Psoas muscle (tissue), 8 donors: Measurements from ENCODE around the gene TMEM190. TPM values are rescaled to one million over a fixed set of nuclear protein-coding genes. Genes with fewer than 3 reads are reported as not detected.

ENCODE experiments used
- ATAC-seq, 4 donors: fragments of 200-7000 bp; cut with Tn5 transposase; one replicate each; pipeline ENCODE4 v1.9.1; 2020; ENCODE audit warnings: moderate library complexity in 3 of 4, mild to moderate bottlenecking in 2 of 4
- DNase-seq, 2 donors: peaks; one replicate each; pipeline ENCODE4 v3.0.0-alpha.2; 2020
- H3K27ac ChIP-seq: fragments of 200-600 bp; one replicate; pipeline ENCODE4 v1.8.0; 2022
- H3K27me3 ChIP-seq, 3 donors: fragments of 200-600 bp in 1 of 3; one replicate each; pipeline versions ENCODE4 v1.6.1 to v1.8.0; 2013 to 2022; ENCODE audit warnings: low read length in 2 of 3, mild to moderate bottlenecking in 2 of 3, moderate library complexity in 1 of 3; ENCODE audit not compliant: insufficient read depth in 3 of 3
- H3K36me3 ChIP-seq, 2 donors: fragments of 200-600 bp in 1 of 2; one replicate each; pipeline versions ENCODE4 v1.6.1 to v1.8.0; 2013 to 2022; ENCODE audit warnings: low read depth in 1 of 2, mild to moderate bottlenecking in 1 of 2, moderate library complexity in 1 of 2; ENCODE audit not compliant: insufficient read depth in 1 of 2
- H3K4me1 ChIP-seq: fragments of 200-600 bp; one replicate; pipeline ENCODE4 v1.8.0; 2022
- H3K4me3 ChIP-seq: fragments of 200-600 bp; one replicate; pipeline ENCODE4 v1.8.0; 2022; ENCODE audit warnings: mild to moderate bottlenecking
- H3K9me3 ChIP-seq: fragments of 200-600 bp; one replicate; pipeline ENCODE4 v1.8.0; 2022
- CTCF ChIP-seq: fragments of 200-600 bp; IDR thresholded peaks from one replicate; pipeline ENCODE4 v1.8.0; 2022; ENCODE audit warnings: antibody characterized with exemption
- WGBS, 3 donors: extraction: QIAGEN DNeasy Blood & Tissue Kit; methylation state at CpG; one replicate each; pipeline versions ENCODE4 v1.1.6 to v1.1.7; 2013; 5-methylcytosine and 5-hydroxymethylcytosine counted together
- intact Hi-C, 2 donors: fragments of 100-400 bp; cut with DNase I; formaldehyde crosslinking; loops; one replicate each; pipeline versions ENCODE4 v1.11.0 to v1.14.2; 2022
- polyA plus RNA-seq, 3 donors: library from polyadenylated mRNA; stranded (reverse); fragments of 200-250 nt; gene quantifications; one replicate each; pipeline ENCODE4 v1.2.3, GENCODE V29; 2013
- total RNA-seq, 4 donors: library from RNA; stranded (reverse); fragmentation: NEBNext Ultra II Directional in 2 of 4; extraction: Animal tissue kit (Norgen Biotek cat#: 25700) in 2 of 4; gene quantifications; one replicate each; pipeline versions ENCODE4 v1.2.1 to v1.2.4, GENCODE V29; 2021 to 2023
- donor health status: healthy with polysubstance abuse.
- donor health status: DM: no; HTN: no; CAD: no; lungs with moderate emphysema.
- donor health status: Bipolar disorder and iron deficiency.
- donor health status: healthy.
- donor health status: DM: yes; HTN: yes; CAD: no.
- donor health status: DM: no; HTN: no; CAD: no.
- donor health status: DM: no; HTN: no; CAD: no.
- donor health status: DM: yes; HTN: yes; CAD: no.

The TMEM190 gene
- total and polyA plus RNA-seq, 7 donors = not detected

- Histone ChIP-seq H3K4me3 (no peak overlapping the region), H3K4me1 (no peaks in the 10 kb centered on the region), H3K36me3 (no peaks in the 10 kb centered on the region), H3K27me3 (peaks cover 0 to 42% (median 6%) of the 10 kb centered on the region in 3 donors), H3K27ac (no peak overlapping the region), H3K9me3 (no peaks in the 10 kb centered on the region)
- no peak for ATAC-seq
- 55 to 57% (median 57%) methylated on average over 13 of the region's 13 CpGs for WGBS, 3 donors
- DNase-seq = peak in 1 of 2 donors; percentile 6
- intact Hi-C loops = no loop called here
- no peak for TF ChIP-seq CTCF
These were observed 46.8 kb downstream of the TMEM190 start for GRCh38 chr19:55423225-55424005.

- 39 to 51% (median 51%) methylated on average over 3 of the region's 3 CpGs for WGBS, 3 donors
- Histone ChIP-seq H3K4me3 (no peak overlapping the region), H3K27ac (no peak overlapping the region), H3K36me3 (no peaks in the 10 kb centered on the region), H3K4me1 (no peaks in the 10 kb centered on the region), H3K27me3 (peaks cover 0 to 53% (median 7%) of the 10 kb centered on the region in 3 donors), H3K9me3 (no peaks in the 10 kb centered on the region)
- intact Hi-C loops = no loop called here
- DNase-seq (peak in 1 of 2 donors; percentile 12), ATAC-seq (no peak)
- TF ChIP-seq CTCF = no peak
These were observed 47.9 kb downstream of the TMEM190 start for GRCh38 chr19:55424518-55424917.

GRCh38 chr19:55426042-55426441 lies 49.4 kb downstream of the TMEM190 start:
- no peak overlapping the region for H3K4me3 ChIP-seq
- ATAC-seq = no peak
- H3K4me1 ChIP-seq = no peaks in the 10 kb centered on the region
- no peak for TF ChIP-seq CTCF
- 26 to 38% (median 29%) methylated on average over 2 of the region's 2 CpGs for WGBS, 3 donors
- H3K27ac ChIP-seq = no peak overlapping the region
- no peaks in the 10 kb centered on the region for H3K9me3 ChIP-seq
- H3K36me3 ChIP-seq = no peaks in the 10 kb centered on the region
- DNase-seq = no peak
- peaks cover 0 to 57% (median 9%) of the 10 kb centered on the region in 3 donors for H3K27me3 ChIP-seq
- intact Hi-C loops = no loop called here

Other genes with a start within 250 kb of the TMEM190 start
- gene TNNT1, start 227.6 kb upstream of the TMEM190 start, total RNA-seq = 1,000 to 10,000 TPM; 7,142 to 9,723 (median 8,305) TPM
- over 10,000 TPM in 2 of 3 donors, 1,000 to 10,000 TPM in 1; 4,522 to 12,694 (median 10,175) TPM for gene TNNT1, start 227.6 kb upstream of the TMEM190 start, polyA plus RNA-seq
- 10 to 100 TPM in 1 of 4 donors, 1 to 10 TPM in 3; 5.0 to 16.2 (median 7.4) TPM for gene TNNI3, start 219.1 kb upstream of the TMEM190 start, total RNA-seq
- gene TNNI3, start 219.1 kb upstream of the TMEM190 start, polyA plus RNA-seq = 10 to 100 TPM; 13.4 to 17.4 (median 15.2) TPM
- gene DNAAF3, start 210.2 kb upstream of the TMEM190 start, total RNA-seq = not detected
- gene DNAAF3, start 210.2 kb upstream of the TMEM190 start, polyA plus RNA-seq = under 1 TPM; 0.06 to 0.47 (median 0.34) TPM
- not detected for gene SYT5, start 196.5 kb upstream of the TMEM190 start, total RNA-seq
- under 1 TPM in 2 of 3 donors, not detected in 1; 0.03 to 0.13 TPM for gene SYT5, start 196.5 kb upstream of the TMEM190 start, polyA plus RNA-seq
- under 1 TPM in 3 of 4 donors, not detected in 1; 0.15 to 0.18 (median 0.17) TPM for gene PTPRH, start 167.3 kb upstream of the TMEM190 start, total RNA-seq
- under 1 TPM; 0.04 to 0.12 (median 0.05) TPM for gene PTPRH, start 167.3 kb upstream of the TMEM190 start, polyA plus RNA-seq
- 1 to 10 TPM; 2.0 to 2.4 (median 2.3) TPM for gene TMEM86B, start 148.1 kb upstream of the TMEM190 start, total RNA-seq
- gene TMEM86B, start 148.1 kb upstream of the TMEM190 start, polyA plus RNA-seq = 1 to 10 TPM in 2 of 3 donors, under 1 TPM in 1; 0.68 to 2.1 (median 1.2) TPM
- 10 to 100 TPM; 38.1 to 51.8 (median 43.9) TPM for gene PPP6R1, start 117.8 kb upstream of the TMEM190 start, total RNA-seq
- gene PPP6R1, start 117.8 kb upstream of the TMEM190 start, polyA plus RNA-seq = 10 to 100 TPM; 27.9 to 72.3 (median 50.0) TPM
- 10 to 100 TPM; 23.0 to 34.0 (median 28.6) TPM for gene HSPBP1, start 96.7 kb upstream of the TMEM190 start, total RNA-seq
- 10 to 100 TPM; 41.8 to 98.2 (median 65.6) TPM for gene HSPBP1, start 96.7 kb upstream of the TMEM190 start, polyA plus RNA-seq
- gene BRSK1, start 92.8 kb upstream of the TMEM190 start, total RNA-seq = 1 to 10 TPM in 2 of 4 donors, under 1 TPM in 2; 0.77 to 1.1 (median 0.92) TPM
- under 1 TPM; 0.14 to 0.64 (median 0.53) TPM for gene BRSK1, start 92.8 kb upstream of the TMEM190 start, polyA plus RNA-seq
- 1 to 10 TPM in 1 of 4 donors, under 1 TPM in 3; 0.38 to 1.1 (median 0.57) TPM for gene TMEM150B, start 51.5 kb upstream of the TMEM190 start, total RNA-seq
- gene TMEM150B, start 51.5 kb upstream of the TMEM190 start, polyA plus RNA-seq = under 1 TPM; 0.08 to 0.30 (median 0.23) TPM
- 1 to 10 TPM; 3.9 to 5.7 (median 4.6) TPM for gene KMT5C, start 37.0 kb upstream of the TMEM190 start, total RNA-seq
- gene KMT5C, start 37.0 kb upstream of the TMEM190 start, polyA plus RNA-seq = 1 to 10 TPM; 1.8 to 2.6 (median 2.4) TPM
- gene COX6B2, start 22.1 kb upstream of the TMEM190 start, total RNA-seq = not detected
- under 1 TPM in 1 of 3 donors, not detected in 2; 0.04 TPM for gene COX6B2, start 22.1 kb upstream of the TMEM190 start, polyA plus RNA-seq
- gene GARIN5B, start 13.6 kb upstream of the TMEM190 start, total RNA-seq = not detected
- not detected for gene GARIN5B, start 13.6 kb upstream of the TMEM190 start, polyA plus RNA-seq
- gene IL11, start 6.4 kb upstream of the TMEM190 start, total RNA-seq = not detected
- gene IL11, start 6.4 kb upstream of the TMEM190 start, polyA plus RNA-seq = under 1 TPM in 1 of 3 donors, not detected in 2; 0.06 TPM
- 1 to 10 TPM in 2 of 4 donors, under 1 TPM in 2; 0.28 to 2.9 (median 0.91) TPM for gene TMEM238, start 7.5 kb downstream of the TMEM190 start, total RNA-seq
- gene TMEM238, start 7.5 kb downstream of the TMEM190 start, polyA plus RNA-seq = under 1 TPM in 2 of 3 donors, not detected in 1; 0.10 to 0.17 TPM
- 100 to 1,000 TPM; 548 to 810 (median 665) TPM for gene RPL28, start 9.1 kb downstream of the TMEM190 start, total RNA-seq
- 1,000 to 10,000 TPM in 1 of 3 donors, 100 to 1,000 TPM in 2; 547 to 1,362 (median 786) TPM for gene RPL28, start 9.1 kb downstream of the TMEM190 start, polyA plus RNA-seq
- 10 to 100 TPM; 15.4 to 26.7 (median 21.2) TPM for gene UBE2S, start 31.0 kb downstream of the TMEM190 start, total RNA-seq
- gene UBE2S, start 31.0 kb downstream of the TMEM190 start, polyA plus RNA-seq = 10 to 100 TPM in 2 of 3 donors, 1 to 10 TPM in 1; 5.6 to 22.8 (median 16.6) TPM
- gene SHISA7, start 66.5 kb downstream of the TMEM190 start, total RNA-seq = not detected
- under 1 TPM in 1 of 3 donors, not detected in 2; 0.01 TPM for gene SHISA7, start 66.5 kb downstream of the TMEM190 start, polyA plus RNA-seq
- 10 to 100 TPM; 32.0 to 78.0 (median 48.1) TPM for gene ISOC2, start 84.8 kb downstream of the TMEM190 start, total RNA-seq
- 100 to 1,000 TPM in 2 of 3 donors, 10 to 100 TPM in 1; 78.7 to 177 (median 109) TPM for gene ISOC2, start 84.8 kb downstream of the TMEM190 start, polyA plus RNA-seq
- not detected for gene C19orf85, start 87.9 kb downstream of the TMEM190 start, total RNA-seq
- not detected for gene C19orf85, start 87.9 kb downstream of the TMEM190 start, polyA plus RNA-seq
- 10 to 100 TPM in 2 of 4 donors, 1 to 10 TPM in 2; 5.9 to 14.3 (median 11.5) TPM for gene ZNF628, start 99.8 kb downstream of the TMEM190 start, total RNA-seq
- 10 to 100 TPM; 11.8 to 12.4 (median 12.2) TPM for gene ZNF628, start 99.8 kb downstream of the TMEM190 start, polyA plus RNA-seq
- gene NAT14, start 108.4 kb downstream of the TMEM190 start, total RNA-seq = 1 to 10 TPM; 2.6 to 6.3 (median 4.5) TPM
- gene NAT14, start 108.4 kb downstream of the TMEM190 start, polyA plus RNA-seq = 1 to 10 TPM; 2.0 to 4.2 (median 3.6) TPM
- gene SSC5D, start 111.6 kb downstream of the TMEM190 start, total RNA-seq = 1 to 10 TPM; 1.2 to 4.6 (median 1.9) TPM
- under 1 TPM; 0.11 to 0.35 (median 0.16) TPM for gene SSC5D, start 111.6 kb downstream of the TMEM190 start, polyA plus RNA-seq
- gene SBK2, start 160.3 kb downstream of the TMEM190 start, total RNA-seq = 10 to 100 TPM in 1 of 4 donors, 1 to 10 TPM in 2, under 1 TPM in 1; 0.59 to 13.4 (median 3.7) TPM
- gene SBK2, start 160.3 kb downstream of the TMEM190 start, polyA plus RNA-seq = 1 to 10 TPM in 1 of 3 donors, under 1 TPM in 2; 0.14 to 1.1 (median 0.91) TPM
- gene SBK3, start 168.7 kb downstream of the TMEM190 start, total RNA-seq = 10 to 100 TPM in 2 of 4 donors, 1 to 10 TPM in 1, under 1 TPM in 1; 0.79 to 30.8 (median 7.6) TPM
- 10 to 100 TPM in 1 of 3 donors, 1 to 10 TPM in 2; 5.4 to 10.6 (median 7.9) TPM for gene SBK3, start 168.7 kb downstream of the TMEM190 start, polyA plus RNA-seq
- 10 to 100 TPM; 21.8 to 81.6 (median 29.5) TPM for gene ZNF579, start 204.0 kb downstream of the TMEM190 start, total RNA-seq
- 10 to 100 TPM in 2 of 3 donors, 1 to 10 TPM in 1; 4.2 to 22.9 (median 14.2) TPM for gene ZNF579, start 204.0 kb downstream of the TMEM190 start, polyA plus RNA-seq
- gene FIZ1, start 222.7 kb downstream of the TMEM190 start, total RNA-seq = 10 to 100 TPM in 3 of 4 donors, 1 to 10 TPM in 1; 9.9 to 23.7 (median 13.2) TPM
- gene FIZ1, start 222.7 kb downstream of the TMEM190 start, polyA plus RNA-seq = 10 to 100 TPM; 10.8 to 12.1 (median 11.5) TPM
- gene ZNF524, start 223.5 kb downstream of the TMEM190 start, total RNA-seq = 10 to 100 TPM; 21.4 to 32.0 (median 24.5) TPM
- 10 to 100 TPM; 38.6 to 52.5 (median 41.4) TPM for gene ZNF524, start 223.5 kb downstream of the TMEM190 start, polyA plus RNA-seq
- gene ZNF865, start 228.8 kb downstream of the TMEM190 start, total RNA-seq = 10 to 100 TPM; 17.1 to 40.4 (median 25.0) TPM
- gene ZNF865, start 228.8 kb downstream of the TMEM190 start, polyA plus RNA-seq = 10 to 100 TPM; 11.1 to 20.3 (median 19.3) TPM
- gene ZNF784, start 247.7 kb downstream of the TMEM190 start, total RNA-seq = 10 to 100 TPM in 3 of 4 donors, 1 to 10 TPM in 1; 9.0 to 22.2 (median 11.4) TPM
- 10 to 100 TPM in 1 of 3 donors, 1 to 10 TPM in 2; 4.9 to 14.9 (median 7.3) TPM for gene ZNF784, start 247.7 kb downstream of the TMEM190 start, polyA plus RNA-seq